HL-60 (cell line): ENCODE measurements around the gene FAM83B.

ENCODE experiments used
- DNase-seq, 2 experiments: peaks; one replicate each; pipeline ENCODE4 v3.0.0-alpha.2; 2010 to 2020; ENCODE audit warnings: low read depth in 1 of 2, low spot score in 1 of 2
- H3K27ac ChIP-seq: fragments of 250-450 bp; sonication (Bioruptor Pico); replicated peaks from 2 replicates; pipeline ENCODE4 v1.5.1; 2020; ENCODE audit warnings: mild to moderate bottlenecking, moderate library complexity
- H3K27me3 ChIP-seq: fragments of 250-450 bp; sonication (Bioruptor Pico); 2 replicates; pipeline ENCODE4 v1.5.1; 2021; ENCODE audit warnings: mild to moderate bottlenecking, moderate library complexity; ENCODE audit not compliant: insufficient read depth, poor library complexity, severe bottlenecking
- H3K4me3 ChIP-seq: replicated peaks from 2 replicates; pipeline ENCODE4 v1.5.1; 2011; ENCODE audit warnings: mild to moderate bottlenecking, control low read depth, low read length; ENCODE audit not compliant: insufficient read depth
- GABPA ChIP-seq: IDR thresholded peaks from 2 replicates; pipeline ENCODE4 v1.6.1; 2012; ENCODE audit warnings: low read depth
- POLR2AphosphoS5 ChIP-seq: IDR thresholded peaks from 2 replicates; pipeline ENCODE4 v1.6.1; 2012; ENCODE audit warnings: low read depth
- SPI1 ChIP-seq: IDR thresholded peaks from 2 replicates; pipeline ENCODE4 v1.6.1; 2012; ENCODE audit warnings: low read depth, mild to moderate bottlenecking, borderline replicate concordance
- TF ChIP-seq, protein P1 (sequence below): IDR thresholded peaks from one replicate; pipeline ENCODE4 v1.5.1; 2011; ENCODE audit warnings: low read length, control low read depth, inconsistent platforms; ENCODE audit not compliant: insufficient read depth
- TF ChIP-seq, protein P2 (sequence below): IDR thresholded peaks from 2 replicates; pipeline ENCODE4 v1.6.1; 2012; ENCODE audit warnings: low read depth; ENCODE audit not compliant: insufficient replicate concordance

Gene FAM83B

DNA sequence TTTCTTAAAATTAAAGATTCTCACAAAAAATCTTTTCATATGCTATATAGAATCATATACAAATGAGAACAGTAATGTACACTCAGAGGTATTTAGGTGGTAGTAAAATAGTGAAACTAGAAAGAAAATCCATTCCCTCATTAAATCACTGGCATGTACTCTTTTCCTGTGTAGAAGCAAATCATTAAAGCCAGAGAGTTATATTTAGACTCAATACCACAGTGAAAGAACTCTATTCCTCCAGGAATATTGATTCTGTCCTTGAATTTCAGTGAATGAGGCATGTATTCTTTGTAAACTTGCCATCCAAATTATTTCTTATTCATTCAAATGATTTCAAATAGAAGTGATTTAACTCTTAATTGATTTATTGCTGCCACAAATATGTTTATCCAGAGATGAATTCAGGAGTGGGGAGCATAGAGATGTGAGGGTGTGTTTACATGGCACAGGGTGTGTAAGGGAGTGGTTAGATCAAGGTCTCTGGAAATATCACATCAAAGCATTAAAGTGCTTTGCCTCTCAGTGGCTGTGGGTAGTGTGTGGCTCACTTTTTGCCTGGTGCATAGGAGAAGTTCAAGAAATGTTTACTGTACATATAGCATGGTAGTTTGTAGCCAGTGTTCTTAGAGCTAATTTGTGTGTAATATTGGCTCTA is 141.2 kb downstream of the FAM83B start:
- no peaks in the 10 kb centered on the region for H3K27me3 ChIP-seq
- H3K27ac ChIP-seq, result no peak overlapping the region
- no peak for DNase-seq
- H3K4me3 ChIP-seq, result no peak overlapping the region
- TF ChIP-seq SPI1 (no peak), POLR2AphosphoS5 (no peak)
- TF ChIP-seq, protein P1, sequence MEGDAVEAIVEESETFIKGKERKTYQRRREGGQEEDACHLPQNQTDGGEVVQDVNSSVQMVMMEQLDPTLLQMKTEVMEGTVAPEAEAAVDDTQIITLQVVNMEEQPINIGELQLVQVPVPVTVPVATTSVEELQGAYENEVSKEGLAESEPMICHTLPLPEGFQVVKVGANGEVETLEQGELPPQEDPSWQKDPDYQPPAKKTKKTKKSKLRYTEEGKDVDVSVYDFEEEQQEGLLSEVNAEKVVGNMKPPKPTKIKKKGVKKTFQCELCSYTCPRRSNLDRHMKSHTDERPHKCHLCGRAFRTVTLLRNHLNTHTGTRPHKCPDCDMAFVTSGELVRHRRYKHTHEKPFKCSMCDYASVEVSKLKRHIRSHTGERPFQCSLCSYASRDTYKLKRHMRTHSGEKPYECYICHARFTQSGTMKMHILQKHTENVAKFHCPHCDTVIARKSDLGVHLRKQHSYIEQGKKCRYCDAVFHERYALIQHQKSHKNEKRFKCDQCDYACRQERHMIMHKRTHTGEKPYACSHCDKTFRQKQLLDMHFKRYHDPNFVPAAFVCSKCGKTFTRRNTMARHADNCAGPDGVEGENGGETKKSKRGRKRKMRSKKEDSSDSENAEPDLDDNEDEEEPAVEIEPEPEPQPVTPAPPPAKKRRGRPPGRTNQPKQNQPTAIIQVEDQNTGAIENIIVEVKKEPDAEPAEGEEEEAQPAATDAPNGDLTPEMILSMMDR, result no peak
- TF ChIP-seq, protein P2, sequence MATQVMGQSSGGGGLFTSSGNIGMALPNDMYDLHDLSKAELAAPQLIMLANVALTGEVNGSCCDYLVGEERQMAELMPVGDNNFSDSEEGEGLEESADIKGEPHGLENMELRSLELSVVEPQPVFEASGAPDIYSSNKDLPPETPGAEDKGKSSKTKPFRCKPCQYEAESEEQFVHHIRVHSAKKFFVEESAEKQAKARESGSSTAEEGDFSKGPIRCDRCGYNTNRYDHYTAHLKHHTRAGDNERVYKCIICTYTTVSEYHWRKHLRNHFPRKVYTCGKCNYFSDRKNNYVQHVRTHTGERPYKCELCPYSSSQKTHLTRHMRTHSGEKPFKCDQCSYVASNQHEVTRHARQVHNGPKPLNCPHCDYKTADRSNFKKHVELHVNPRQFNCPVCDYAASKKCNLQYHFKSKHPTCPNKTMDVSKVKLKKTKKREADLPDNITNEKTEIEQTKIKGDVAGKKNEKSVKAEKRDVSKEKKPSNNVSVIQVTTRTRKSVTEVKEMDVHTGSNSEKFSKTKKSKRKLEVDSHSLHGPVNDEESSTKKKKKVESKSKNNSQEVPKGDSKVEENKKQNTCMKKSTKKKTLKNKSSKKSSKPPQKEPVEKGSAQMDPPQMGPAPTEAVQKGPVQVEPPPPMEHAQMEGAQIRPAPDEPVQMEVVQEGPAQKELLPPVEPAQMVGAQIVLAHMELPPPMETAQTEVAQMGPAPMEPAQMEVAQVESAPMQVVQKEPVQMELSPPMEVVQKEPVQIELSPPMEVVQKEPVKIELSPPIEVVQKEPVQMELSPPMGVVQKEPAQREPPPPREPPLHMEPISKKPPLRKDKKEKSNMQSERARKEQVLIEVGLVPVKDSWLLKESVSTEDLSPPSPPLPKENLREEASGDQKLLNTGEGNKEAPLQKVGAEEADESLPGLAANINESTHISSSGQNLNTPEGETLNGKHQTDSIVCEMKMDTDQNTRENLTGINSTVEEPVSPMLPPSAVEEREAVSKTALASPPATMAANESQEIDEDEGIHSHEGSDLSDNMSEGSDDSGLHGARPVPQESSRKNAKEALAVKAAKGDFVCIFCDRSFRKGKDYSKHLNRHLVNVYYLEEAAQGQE, result no peak

- TF ChIP-seq, protein P2, result no peak
- TF ChIP-seq POLR2AphosphoS5 (no peak), GABPA (no peak), SPI1 (no peak)
- TF ChIP-seq, protein P1, result no peak
- no peak for DNase-seq
- H3K27me3 ChIP-seq, result no peaks in the 10 kb centered on the region
- H3K4me3 ChIP-seq, result no peak overlapping the region
- H3K27ac ChIP-seq, result no peak overlapping the region
These were observed 142.0 kb downstream of the FAM83B start for GRCh38 chr6:54988576-54988975.

- no peak for DNase-seq
- TF ChIP-seq, protein P2, result no peak
- TF ChIP-seq SPI1, result no peak
- TF ChIP-seq, protein P1, result no peak
- no peak for TF ChIP-seq GABPA
- TF ChIP-seq POLR2AphosphoS5, result no peak
- Histone ChIP-seq H3K27me3 (no peaks in the 10 kb centered on the region), H3K27ac (no peak overlapping the region), H3K4me3 (no peak overlapping the region)
These were observed 143.4 kb downstream of the FAM83B start for GRCh38 chr6:54990001-54990400.
